Measurements from ENCODE around the gene ACADVL.

GRCh38 chr17:7177954-7178477 lies 41.7 kb upstream of the ACADVL start:
- TF ChIP-seq ZNF274 (IDR thresholded peaks at IDR 0.05; ENCODE audit: low read depth, low read length) (no peak), SUZ12 (IDR thresholded peaks at IDR 0.05; ENCODE audit: extremely low read depth, insufficient read depth, insufficient read length) (no peak)

Data from NT2/D1 (cell line).